HEK293 (cell line): Measurements from ENCODE around the gene SMARCD2.

Experiments
- REPIN1 ChIP-seq: fragments of 450-650 bp; formaldehyde crosslinking; IDR thresholded peaks from 2 replicates; pipeline ENCODE4 v1.5.1; 2017; ENCODE audit warnings: missing biosample characterization, missing genetic modification characterization, low read depth
- ZBTB7A ChIP-seq: fragments of 450-650 bp; formaldehyde crosslinking; IDR thresholded peaks from 2 replicates; pipeline ENCODE4 v1.5.1; 2016; ENCODE audit warnings: low read depth, missing biosample characterization, missing genetic modification characterization
- TF ChIP-seq, protein P1 (sequence below): fragments of 450-650 bp; IDR thresholded peaks from 2 replicates; pipeline ENCODE4 v1.5.1; 2018; ENCODE audit warnings: missing biosample characterization, mild to moderate bottlenecking, missing genetic modification characterization

DNA sequence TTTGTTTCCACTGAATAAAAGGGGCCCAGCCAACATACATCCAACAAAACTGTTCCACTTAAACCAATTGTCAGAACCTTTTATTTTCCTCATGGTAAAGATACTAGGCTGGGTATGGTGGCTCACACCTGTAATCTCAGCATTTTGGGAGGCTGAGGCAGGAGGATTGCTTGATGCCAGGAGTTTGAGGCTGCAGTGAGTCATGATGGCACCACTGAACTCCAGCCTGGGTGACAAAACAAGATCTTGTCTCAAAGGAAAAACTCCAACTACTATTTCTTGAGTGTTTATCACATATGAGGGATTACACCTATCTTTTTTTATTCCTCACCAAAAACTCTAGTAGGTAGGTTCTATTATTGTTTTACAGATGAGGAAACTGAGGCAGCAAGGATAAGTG lies 19.9 kb downstream of the SMARCD2 start:
- TF ChIP-seq, protein P1, sequence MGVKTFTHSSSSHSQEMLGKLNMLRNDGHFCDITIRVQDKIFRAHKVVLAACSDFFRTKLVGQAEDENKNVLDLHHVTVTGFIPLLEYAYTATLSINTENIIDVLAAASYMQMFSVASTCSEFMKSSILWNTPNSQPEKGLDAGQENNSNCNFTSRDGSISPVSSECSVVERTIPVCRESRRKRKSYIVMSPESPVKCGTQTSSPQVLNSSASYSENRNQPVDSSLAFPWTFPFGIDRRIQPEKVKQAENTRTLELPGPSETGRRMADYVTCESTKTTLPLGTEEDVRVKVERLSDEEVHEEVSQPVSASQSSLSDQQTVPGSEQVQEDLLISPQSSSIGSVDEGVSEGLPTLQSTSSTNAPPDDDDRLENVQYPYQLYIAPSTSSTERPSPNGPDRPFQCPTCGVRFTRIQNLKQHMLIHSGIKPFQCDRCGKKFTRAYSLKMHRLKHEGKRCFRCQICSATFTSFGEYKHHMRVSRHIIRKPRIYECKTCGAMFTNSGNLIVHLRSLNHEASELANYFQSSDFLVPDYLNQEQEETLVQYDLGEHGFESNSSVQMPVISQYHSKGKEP (tag by site-specific recombination): no peak
- no peak for TF ChIP-seq REPIN1 (tag by site-specific recombination)
- no peak for TF ChIP-seq ZBTB7A
